ENCODE results near the gene ARHGAP21. TPM values are rescaled to one million over a fixed set of nuclear protein-coding genes. Genes with fewer than 3 reads are reported as not detected.
"Not testable (repeated sequence)": the region's sequence is repeated elsewhere in the genome, so short reads cannot be mapped to it uniquely, and the experiment has no call there.

Gene ARHGAP21
- total RNA-seq, 1 experiment from 2014 or later = 115 TPM

- ChIA-PET POLR2A (ENCODE audit: unreplicated experiment) (no interaction called here), CTCF (no interaction called here)
- TF ChIP-seq CTCF (conservative IDR thresholded peaks at IDR 0.05) = no peak
- TF ChIP-seq EZH2 (IDR thresholded peaks at IDR 0.05; ENCODE audit: low read depth) = no peak
- Histone ChIP-seq H3F3A (ENCODE audit: insufficient read depth, low read depth) (no peaks in the 10 kb centered on the region), H3K9me2 (ENCODE audit: insufficient read depth) (no peaks in the 10 kb centered on the region), H3K36me3 (ENCODE audit: low read depth) (no peaks in the 10 kb centered on the region), H3K9me3 (ENCODE audit: insufficient read depth, low read depth) (no peaks in the 10 kb centered on the region), H3K79me2 (ENCODE audit: low read depth) (no peaks in the 10 kb centered on the region), H3K4me3 (no peak overlapping the region), H3K4me2 (no peak overlapping the region), H3K4me1 (replicated peaks; ENCODE audit: insufficient read depth) (peaks cover 20% of the 10 kb centered on the region), H4K20me1 (ENCODE audit: insufficient read depth) (no peaks in the 10 kb centered on the region), H2AFZ (no peak overlapping the region), H3K27ac (no peak overlapping the region), H3K27me3 (ENCODE audit: insufficient read depth, low read depth) (no peaks in the 10 kb centered on the region)
- DNase-seq = no peak
- BruUV-seq (replicated peaks) = no TSS peak
- intact Hi-C loops (cut with micrococcal nuclease; ENCODE audit: unreplicated experiment) = no loop called here
These were observed 4.1 kb upstream of the ARHGAP21 start for GRCh38 chr10:24727786-24728185.

GRCh38 chr10:24726626-24727025 is 2.9 kb upstream of the ARHGAP21 start:
- H3K36me3 ChIP-seq (ENCODE audit: low read depth) = no peaks in the 10 kb centered on the region
- no TSS peak for BruUV-seq (replicated peaks)
- ChIA-PET CTCF (no interaction called here), POLR2A (ENCODE audit: unreplicated experiment) (no interaction called here)
- peaks cover 9% of the 10 kb centered on the region for H3K79me2 ChIP-seq (ENCODE audit: low read depth)
- no peak overlapping the region for H3K4me2 ChIP-seq
- no peak overlapping the region for H3K4me3 ChIP-seq
- H3K27me3 ChIP-seq (ENCODE audit: insufficient read depth, low read depth) = no peaks in the 10 kb centered on the region
- H3F3A ChIP-seq (ENCODE audit: insufficient read depth, low read depth) = no peaks in the 10 kb centered on the region; the same call in 1 of the 2 replicates
- DNase-seq = no peak
- H3K27ac ChIP-seq = no peak overlapping the region
- peaks cover 10% of the 10 kb centered on the region for H3K4me1 ChIP-seq (replicated peaks; ENCODE audit: insufficient read depth)
- H4K20me1 ChIP-seq (ENCODE audit: insufficient read depth) = no peaks in the 10 kb centered on the region
- no peak overlapping the region for H2AFZ ChIP-seq
- TF ChIP-seq CTCF (conservative IDR thresholded peaks at IDR 0.05) = no peak
- intact Hi-C loops (cut with micrococcal nuclease; ENCODE audit: unreplicated experiment) = no loop called here
- H3K9me2 ChIP-seq (ENCODE audit: insufficient read depth) = no peaks in the 10 kb centered on the region
- no peaks in the 10 kb centered on the region for H3K9me3 ChIP-seq (ENCODE audit: insufficient read depth, low read depth)

- H3K9me2 ChIP-seq (ENCODE audit: insufficient read depth); H3K27me3 ChIP-seq (ENCODE audit: insufficient read depth, low read depth); H4K20me1 ChIP-seq (ENCODE audit: insufficient read depth); DNase-seq; H3K9me3 ChIP-seq (ENCODE audit: insufficient read depth, low read depth); H3K4me2 ChIP-seq; H3K4me1 ChIP-seq (replicated peaks; ENCODE audit: insufficient read depth); H3K27ac ChIP-seq; H3K36me3 ChIP-seq (ENCODE audit: low read depth); H3K4me3 ChIP-seq; intact Hi-C loops (cut with micrococcal nuclease; ENCODE audit: unreplicated experiment); POLR2A ChIA-PET (ENCODE audit: unreplicated experiment); H3F3A ChIP-seq (ENCODE audit: insufficient read depth, low read depth); H2AFZ ChIP-seq; BruUV-seq (replicated peaks): not testable (repeated sequence)
- CTCF ChIA-PET = interaction anchor here (0.6 kb wide), 2 partner anchors 175 to 264 kb away, joined by 4 to 5 read pairs; no protein-coding TSS in a partner anchor
- H3K79me2 ChIP-seq (ENCODE audit: low read depth) = peaks cover 15% of the 10 kb centered on the region
These were observed 2.3 kb upstream of the ARHGAP21 start for GRCh38 chr10:24726029-24726428.
